IMR-90 (cell line): ENCODE results near the gene CUTC. TPM values are rescaled to one million over a fixed set of nuclear protein-coding genes. Genes with fewer than 3 reads are reported as not detected.
A peak's percentile ranks its signal among the peaks of the same experiment; 100 is the strongest.

Experiments
- ATAC-seq: fragments of 200-7000 bp; cut with Tn5 transposase; 2 replicates; pipeline ENCODE4 v1.9.1; 2020; ENCODE audit warnings: low read depth, mild to moderate bottlenecking, moderate library complexity
- BruUV-seq: library from RNA; stranded (reverse); fragments of 400-500 nt; replicated peaks from 2 replicates; lab custom pipeline; 2021; lab: Mats Ljungman, UMichigan
- CTCF ChIA-PET: fragments of 300-600 bp; formaldehyde crosslinking; extraction: SDS; loops from one replicate; lab custom pipeline; 2021; ENCODE audit warnings: antibody characterized with exemption; lab: Yijun Ruan, JAX
- POLR2A ChIA-PET: fragments of 300-600 bp; sonication (Branson Sonifier 250); formaldehyde crosslinking; loops from one replicate; lab custom pipeline; 2022; ENCODE audit warnings: antibody characterized with exemption; ENCODE audit not compliant: unreplicated experiment; lab: Charles Lee
- DNase-seq: peaks from one replicate; pipeline ENCODE4 v3.0.0; 2013
- H2AFZ ChIP-seq: replicated peaks from 2 replicates; pipeline ENCODE3; 2013; ENCODE audit warnings: low read length, mild to moderate bottlenecking; ENCODE audit not compliant: poor library complexity
- H2AK5ac ChIP-seq: 2 replicates; pipeline ENCODE4 v1.6.1; 2013; ENCODE audit warnings: low read depth, low read length, inconsistent platforms
- H2AK9ac ChIP-seq: replicated peaks from 2 replicates; pipeline ENCODE3; 2013; ENCODE audit warnings: mild to moderate bottlenecking, low read depth, low read length, moderate library complexity; ENCODE audit not compliant: poor library complexity
- H2BK120ac ChIP-seq: 2 replicates; pipeline ENCODE4 v1.6.1; 2013; ENCODE audit warnings: low read depth, low read length, inconsistent platforms
- H2BK15ac ChIP-seq: 3 replicates; pipeline ENCODE4 v1.6.1; 2013; ENCODE audit warnings: low read depth, low read length, inconsistent platforms
- H2BK20ac ChIP-seq: 2 replicates; pipeline ENCODE4 v1.6.1; 2013; ENCODE audit warnings: low read depth, mild to moderate bottlenecking, inconsistent platforms, low read length, moderate library complexity
- H2BK5ac ChIP-seq: 2 replicates; pipeline ENCODE4 v1.6.1; 2013; ENCODE audit warnings: mild to moderate bottlenecking, low read depth, low read length, inconsistent platforms; ENCODE audit not compliant: poor library complexity, severe bottlenecking
- H3K14ac ChIP-seq: replicated peaks from 2 replicates; pipeline ENCODE4 v1.6.1; 2013; ENCODE audit warnings: low read depth, low read length, inconsistent platforms
- H3K18ac ChIP-seq: 2 replicates; pipeline ENCODE4 v1.6.1; 2013; ENCODE audit warnings: low read depth, low read length, control low read depth
- H3K23ac ChIP-seq: 2 replicates; pipeline ENCODE4 v1.6.1; 2013; ENCODE audit warnings: low read depth, low read length, inconsistent platforms
- H3K27ac ChIP-seq: 2 replicates; pipeline ENCODE4 v1.5.1; 2013; ENCODE audit warnings: mild to moderate bottlenecking, control low read depth, low read length; ENCODE audit not compliant: insufficient read depth
- H3K27me3 ChIP-seq: 2 replicates; pipeline ENCODE4 v1.6.1; 2013; ENCODE audit warnings: low read length; ENCODE audit not compliant: control insufficient read depth, insufficient read depth
- H3K36me3 ChIP-seq: 2 replicates; pipeline ENCODE4 v1.6.1; 2013; ENCODE audit warnings: low read length, mixed read lengths; ENCODE audit not compliant: control insufficient read depth, insufficient read depth
- H3K4ac ChIP-seq: 2 replicates; pipeline ENCODE4 v1.6.1; 2013; ENCODE audit warnings: low read depth, low read length, inconsistent platforms
- H3K4me1 ChIP-seq: 2 replicates; pipeline ENCODE4 v1.6.1; 2013; ENCODE audit warnings: low read length, mixed read lengths; ENCODE audit not compliant: control insufficient read depth, insufficient read depth
- H3K4me2 ChIP-seq: 2 replicates; pipeline ENCODE4 v1.6.1; 2013; ENCODE audit warnings: low read depth, mild to moderate bottlenecking, control low read depth, low read length, moderate library complexity
- H3K4me3 ChIP-seq: 2 replicates; pipeline ENCODE4 v1.5.1; 2013; ENCODE audit warnings: low read depth, mild to moderate bottlenecking, control low read depth, low read length, moderate library complexity; ENCODE audit not compliant: insufficient read depth
- H3K56ac ChIP-seq: 2 replicates; pipeline ENCODE4 v1.6.1; 2013; ENCODE audit warnings: low read length, inconsistent platforms; ENCODE audit not compliant: insufficient read depth; ENCODE audit errors: extremely low read depth
- H3K79me1 ChIP-seq, 2 experiments: 2 replicates each; pipeline ENCODE4 v1.6.1; 2013; ENCODE audit warnings: low read length in 2 of 2, inconsistent platforms in 1 of 2, low read depth in 1 of 2
- H3K9ac ChIP-seq: 2 replicates; pipeline ENCODE4 v1.6.1; 2013; ENCODE audit warnings: low read depth, low read length, control low read depth
- H3K9me1 ChIP-seq: 2 replicates; pipeline ENCODE4 v1.6.1; 2013; ENCODE audit warnings: low read length, inconsistent platforms; ENCODE audit not compliant: insufficient read depth
- H3K9me3 ChIP-seq: 2 replicates; pipeline ENCODE4 v1.6.1; 2013; ENCODE audit warnings: low read length; ENCODE audit not compliant: control insufficient read depth, insufficient read depth
- H4K20me1 ChIP-seq: 2 replicates; pipeline ENCODE4 v1.6.1; 2013; ENCODE audit warnings: low read length, inconsistent platforms; ENCODE audit not compliant: insufficient read depth
- H4K5ac ChIP-seq: 2 replicates; pipeline ENCODE4 v1.6.1; 2013; ENCODE audit warnings: mild to moderate bottlenecking, low read depth, low read length, control low read depth
- H4K8ac ChIP-seq, 2 experiments: 2 replicates each; pipeline ENCODE4 v1.6.1; 2013; ENCODE audit warnings: low read depth in 2 of 2, low read length in 2 of 2, control low read depth in 1 of 2, inconsistent platforms in 1 of 2
- H4K91ac ChIP-seq: 2 replicates; pipeline ENCODE4 v1.6.1; 2013; ENCODE audit warnings: low read depth, low read length, inconsistent platforms; ENCODE audit not compliant: insufficient read depth
- BHLHE40 ChIP-seq: fragments of 150-350 bp; IDR thresholded peaks from 2 replicates; pipeline ENCODE4 v1.6.1; 2016; ENCODE audit warnings: mild to moderate bottlenecking, low read depth, low read length
- CEBPB ChIP-seq: IDR thresholded peaks from 2 replicates; pipeline ENCODE4 v1.6.1; 2012; ENCODE audit warnings: low read depth, low read length, improper control_type of control experiment
- FOS ChIP-seq: fragments of 150-350 bp; IDR thresholded peaks from 2 replicates; pipeline ENCODE4 v1.6.1; 2016; ENCODE audit warnings: low read depth, low read length
- MAZ ChIP-seq: IDR thresholded peaks from 2 replicates; pipeline ENCODE4 v1.6.1; 2012; ENCODE audit warnings: low read depth, mild to moderate bottlenecking, low read length, improper control_type of control experiment, moderate library complexity, borderline replicate concordance
- MXI1 ChIP-seq: IDR thresholded peaks from 2 replicates; pipeline ENCODE4 v1.6.1; 2012; ENCODE audit warnings: low read depth, mild to moderate bottlenecking, low read length, moderate library complexity, borderline replicate concordance
- RAD21 ChIP-seq: IDR thresholded peaks from 2 replicates; pipeline ENCODE4 v1.6.1; 2012; ENCODE audit warnings: low read length, improper control_type of control experiment
- WGBS, 2 experiments: methylation state at CpG; one replicate each; pipeline versions ENCODE4 v1.1.5 to v1.1.7; 2013; ENCODE audit warnings: missing lambda C conversion rate in 2 of 2; ENCODE audit not compliant: insufficient read length in 1 of 2; ENCODE audit errors: extremely low coverage in 2 of 2; 5-methylcytosine and 5-hydroxymethylcytosine counted together
- dilution Hi-C: fragments of 300-500 bp; cut with HindIII; formaldehyde crosslinking; loops from one replicate; pipeline ENCODE4 v1.14.3; 2018; ENCODE audit warnings: low sequenced_read_pairs; ENCODE audit not compliant: unreplicated experiment
- in situ Hi-C: fragments of 300-500 bp; cut with MboI; formaldehyde crosslinking; loops from 3 replicates; pipeline ENCODE4 v1.14.3; 2019; ENCODE audit warnings: low sequenced_read_pairs, inconsistent platforms, mixed read lengths
- intact Hi-C: fragments of 100-400 bp; cut with micrococcal nuclease; formaldehyde crosslinking; loops from 2 replicates; pipeline ENCODE4 v1.10.0; 2022
- polyA plus RNA-seq, 3 experiments: library from polyadenylated mRNA; depleted of rRNA; stranded (reverse); fragments of >200 nt; gene quantifications; 2 replicates each; pipeline ENCODE4 v1.2.3, GENCODE V29; 2012; ENCODE audit warnings: low replicate concordance in 1 of 3
- total RNA-seq: library from RNA; depleted of rRNA; stranded (reverse); fragments of >200 nt; gene quantifications from 2 replicates; pipeline ENCODE4 v1.2.3, GENCODE V29; 2012
- TF ChIP-seq, protein P1 (sequence below): fragments of 150-350 bp; IDR thresholded peaks from 2 replicates; pipeline ENCODE4 v1.6.1; 2017; ENCODE audit warnings: mild to moderate bottlenecking, antibody characterized with exemption, low read length, low read depth
- TF ChIP-seq, protein P2 (sequence below): conservative IDR thresholded peaks from 2 replicates; pipeline ENCODE4 v1.5.1; 2012; ENCODE audit warnings: mild to moderate bottlenecking, low read depth, low read length, improper control_type of control experiment

The CUTC gene
- total and polyA plus RNA-seq, 2 of the 4 experiments (the other 2 are of a cell fraction) = 7.0 to 10.2 TPM

DNA sequence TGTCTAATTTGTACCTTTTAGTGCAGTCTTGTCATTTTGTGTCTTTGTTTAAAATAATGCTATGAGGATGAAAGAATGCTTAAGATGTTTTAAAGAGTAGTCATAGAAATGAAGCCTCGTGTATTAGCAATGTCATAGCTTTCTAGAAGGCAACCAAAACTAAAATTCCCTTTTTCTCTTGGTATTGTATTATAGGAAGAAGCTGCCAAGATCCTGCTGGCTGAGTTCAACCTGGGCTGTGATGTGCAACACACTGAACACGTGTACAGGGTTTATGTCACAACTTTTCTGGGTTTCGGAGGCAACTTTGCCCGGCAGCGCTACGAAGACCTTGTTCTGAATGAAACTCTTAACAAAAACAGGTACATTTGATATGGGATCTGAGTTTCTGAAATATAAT, 36.3 kb upstream of the CUTC start:
- WGBS, 2 experiments = no CpG with 5 or more reads among the region's 6 CpGs
- peaks cover 8% of the 10 kb centered on the region for H3K9me1 ChIP-seq
- POLR2A ChIA-PET = no interaction called here
- H3K4me1 ChIP-seq = peaks cover 15% of the 10 kb centered on the region
- peak overlapping the region; percentile 27; the same call in 1 of the 2 replicates for H4K91ac ChIP-seq
- H3K9me3 ChIP-seq = no peaks in the 10 kb centered on the region
- peak overlapping the region; percentile 74 for H3K4ac ChIP-seq
- dilution Hi-C loops (no loop called here), intact Hi-C loops (no loop called here), in situ Hi-C loops (no loop called here)
- peak overlapping the region; percentile 79; the same call in 1 of the 2 replicates for H2BK20ac ChIP-seq
- no peak overlapping the region for H2AK5ac ChIP-seq
- no peak overlapping the region for H3K4me2 ChIP-seq
- H3K18ac ChIP-seq = peak overlapping the region; percentile 38; the same call in 1 of the 2 replicates
- no peak overlapping the region for H3K4me3 ChIP-seq
- peaks cover 40% of the 10 kb centered on the region for H3K36me3 ChIP-seq
- H3K9ac ChIP-seq = no peak overlapping the region
- peak overlapping the region; percentile 70 for H2BK120ac ChIP-seq
- peak overlapping the region; percentile 16; the same call in 1 of the 2 replicates for H4K5ac ChIP-seq
- no peak overlapping the region for H2AFZ ChIP-seq
- H2BK5ac ChIP-seq = peak overlapping the region; percentile 100
- peak overlapping the region; percentile 45; the same call in 1 of the 3 replicates for H2BK15ac ChIP-seq
- CTCF ChIA-PET = interaction anchor here (0.7 kb wide), 1 partner anchor 21 kb away, joined by 3 read pairs; no protein-coding TSS in a partner anchor
- H3K56ac ChIP-seq = no peak overlapping the region; the same call in 1 of the 2 replicates
- BruUV-seq = no TSS peak
- peak overlapping the region in 1 of 2 experiments; percentile 67; a peak in 2 of 4 replicates for H4K8ac ChIP-seq
- H2AK9ac ChIP-seq = no peak overlapping the region
- H4K20me1 ChIP-seq = no peaks in the 10 kb centered on the region
- H3K27me3 ChIP-seq = no peaks in the 10 kb centered on the region
- H3K79me1 ChIP-seq = peaks cover 16 to 26% of the 10 kb centered on the region in 2 experiments; a peak in 3 of 4 replicates
- no peak overlapping the region for H3K23ac ChIP-seq
- peak overlapping the region; percentile 41 for H3K14ac ChIP-seq
- DNase-seq (peak; percentile 72), ATAC-seq (peak; percentile 55)
- TF ChIP-seq MXI1 (no peak), FOS (no peak), RAD21 (no peak), MAZ (no peak), BHLHE40 (no peak), CEBPB (peak; percentile 35; the same call in 1 of the 2 replicates)
- TF ChIP-seq, protein P1, sequence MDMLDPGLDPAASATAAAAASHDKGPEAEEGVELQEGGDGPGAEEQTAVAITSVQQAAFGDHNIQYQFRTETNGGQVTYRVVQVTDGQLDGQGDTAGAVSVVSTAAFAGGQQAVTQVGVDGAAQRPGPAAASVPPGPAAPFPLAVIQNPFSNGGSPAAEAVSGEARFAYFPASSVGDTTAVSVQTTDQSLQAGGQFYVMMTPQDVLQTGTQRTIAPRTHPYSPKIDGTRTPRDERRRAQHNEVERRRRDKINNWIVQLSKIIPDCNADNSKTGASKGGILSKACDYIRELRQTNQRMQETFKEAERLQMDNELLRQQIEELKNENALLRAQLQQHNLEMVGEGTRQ = no peak
- TF ChIP-seq, protein P2, sequence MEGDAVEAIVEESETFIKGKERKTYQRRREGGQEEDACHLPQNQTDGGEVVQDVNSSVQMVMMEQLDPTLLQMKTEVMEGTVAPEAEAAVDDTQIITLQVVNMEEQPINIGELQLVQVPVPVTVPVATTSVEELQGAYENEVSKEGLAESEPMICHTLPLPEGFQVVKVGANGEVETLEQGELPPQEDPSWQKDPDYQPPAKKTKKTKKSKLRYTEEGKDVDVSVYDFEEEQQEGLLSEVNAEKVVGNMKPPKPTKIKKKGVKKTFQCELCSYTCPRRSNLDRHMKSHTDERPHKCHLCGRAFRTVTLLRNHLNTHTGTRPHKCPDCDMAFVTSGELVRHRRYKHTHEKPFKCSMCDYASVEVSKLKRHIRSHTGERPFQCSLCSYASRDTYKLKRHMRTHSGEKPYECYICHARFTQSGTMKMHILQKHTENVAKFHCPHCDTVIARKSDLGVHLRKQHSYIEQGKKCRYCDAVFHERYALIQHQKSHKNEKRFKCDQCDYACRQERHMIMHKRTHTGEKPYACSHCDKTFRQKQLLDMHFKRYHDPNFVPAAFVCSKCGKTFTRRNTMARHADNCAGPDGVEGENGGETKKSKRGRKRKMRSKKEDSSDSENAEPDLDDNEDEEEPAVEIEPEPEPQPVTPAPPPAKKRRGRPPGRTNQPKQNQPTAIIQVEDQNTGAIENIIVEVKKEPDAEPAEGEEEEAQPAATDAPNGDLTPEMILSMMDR = no peak
- H3K27ac ChIP-seq = peak overlapping the region; percentile 56
